NCI-H345 treated with DMSO at 0.1 percent for 48 hours (cell line): Measurements from ENCODE around the gene ZNF385B.

Experiments used
- DNase-seq: peaks from one replicate; lab custom pipeline; 2025; ENCODE audit not compliant: unreplicated experiment; lab: John Stamatoyannopoulos, UW

ZNF385B gene

GRCh38 chr2:179559108-179559806 lies 302.2 kb downstream of the ZNF385B start:
- DNase-seq: no peak

- DNase-seq: no peak
These were observed 303.1 kb downstream of the ZNF385B start for GRCh38 chr2:179558010-179558934.

- no peak for DNase-seq
These were observed 305.0 kb downstream of the ZNF385B start for GRCh38 chr2:179556425-179556824.

GRCh38 chr2:179555691-179556283 lies 305.6 kb downstream of the ZNF385B start:
- DNase-seq: no peak

- no peak for DNase-seq
These were observed 306.6 kb downstream of the ZNF385B start for GRCh38 chr2:179554639-179555386.

- DNase-seq: no peak
These were observed 308.0 kb downstream of the ZNF385B start for GRCh38 chr2:179553382-179553781.

- no peak for DNase-seq
These were observed 309.8 kb downstream of the ZNF385B start for GRCh38 chr2:179551539-179552045.

GRCh38 chr2:179550849-179551248 lies 310.6 kb downstream of the ZNF385B start:
- no peak for DNase-seq

- DNase-seq: no peak
These were observed 311.2 kb downstream of the ZNF385B start for GRCh38 chr2:179550214-179550613.

GRCh38 chr2:179546656-179547055 lies 314.8 kb downstream of the ZNF385B start:
- DNase-seq: no peak

GRCh38 chr2:179545024-179545423 lies 316.4 kb downstream of the ZNF385B start:
- DNase-seq: no peak

GRCh38 chr2:179543361-179543901 lies 318.0 kb downstream of the ZNF385B start:
- peak; percentile 92 for DNase-seq

- DNase-seq: no peak
These were observed 319.8 kb downstream of the ZNF385B start for GRCh38 chr2:179541586-179541985.

GRCh38 chr2:179539124-179539511 lies 322.3 kb downstream of the ZNF385B start:
- no peak for DNase-seq

- DNase-seq: no peak
These were observed 322.8 kb downstream of the ZNF385B start for GRCh38 chr2:179538406-179539123.

GRCh38 chr2:179536185-179536584 lies 325.2 kb downstream of the ZNF385B start:
- no peak for DNase-seq

GRCh38 chr2:179533875-179534274 lies 327.5 kb downstream of the ZNF385B start:
- DNase-seq: no peak

- no peak for DNase-seq
These were observed 328.5 kb downstream of the ZNF385B start for GRCh38 chr2:179532863-179533278.

- DNase-seq: no peak
These were observed 332.8 kb downstream of the ZNF385B start for GRCh38 chr2:179528576-179529069.

GRCh38 chr2:179525340-179525739 lies 336.1 kb downstream of the ZNF385B start:
- DNase-seq: no peak
